ENCODE data around the gene JAK3.

DNA sequence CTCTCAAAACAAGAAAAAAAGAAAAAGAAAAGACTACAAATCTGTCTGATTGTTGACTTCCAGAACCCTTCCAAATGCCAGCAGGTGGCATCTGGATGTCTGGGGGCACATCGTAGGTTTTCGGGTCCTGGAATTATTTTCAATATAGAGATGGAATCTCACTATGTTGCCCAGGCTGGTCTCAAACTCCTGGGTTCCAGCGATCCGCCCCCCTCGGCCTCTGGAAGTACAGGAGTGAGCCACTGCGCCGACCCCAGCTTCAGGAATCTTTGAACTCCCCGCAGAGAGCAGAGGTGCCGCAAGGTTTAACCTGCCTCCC, 53.4 kb downstream of the JAK3 start:
- TF ChIP-seq CTCF (IDR thresholded peaks at IDR 0.05) (no peak), ESRRA (CRISPR knock-in tag; IDR thresholded peaks at IDR 0.05; ENCODE audit: borderline replicate concordance) (no peak), PREB (CRISPR knock-in tag; IDR thresholded peaks at IDR 0.05; ENCODE audit: borderline replicate concordance) (no peak), CREB1 (CRISPR knock-in tag; IDR thresholded peaks at IDR 0.05) (no peak), ZNF121 (CRISPR knock-in tag; IDR thresholded peaks at IDR 0.05) (no peak), FOXK1 (CRISPR knock-in tag; IDR thresholded peaks at IDR 0.05) (no peak), E2F1 (CRISPR knock-in tag; IDR thresholded peaks at IDR 0.05) (no peak)
- TF ChIP-seq, protein P1, sequence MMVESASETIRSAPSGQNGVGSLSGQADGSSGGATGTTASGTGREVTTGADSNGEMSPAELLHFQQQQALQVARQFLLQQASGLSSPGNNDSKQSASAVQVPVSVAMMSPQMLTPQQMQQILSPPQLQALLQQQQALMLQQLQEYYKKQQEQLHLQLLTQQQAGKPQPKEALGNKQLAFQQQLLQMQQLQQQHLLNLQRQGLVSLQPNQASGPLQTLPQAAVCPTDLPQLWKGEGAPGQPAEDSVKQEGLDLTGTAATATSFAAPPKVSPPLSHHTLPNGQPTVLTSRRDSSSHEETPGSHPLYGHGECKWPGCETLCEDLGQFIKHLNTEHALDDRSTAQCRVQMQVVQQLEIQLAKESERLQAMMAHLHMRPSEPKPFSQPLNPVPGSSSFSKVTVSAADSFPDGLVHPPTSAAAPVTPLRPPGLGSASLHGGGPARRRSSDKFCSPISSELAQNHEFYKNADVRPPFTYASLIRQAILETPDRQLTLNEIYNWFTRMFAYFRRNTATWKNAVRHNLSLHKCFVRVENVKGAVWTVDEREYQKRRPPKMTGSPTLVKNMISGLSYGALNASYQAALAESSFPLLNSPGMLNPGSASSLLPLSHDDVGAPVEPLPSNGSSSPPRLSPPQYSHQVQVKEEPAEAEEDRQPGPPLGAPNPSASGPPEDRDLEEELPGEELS (CRISPR knock-in tag; IDR thresholded peaks at IDR 0.05), result no peak
- TF ChIP-seq, protein P2, sequence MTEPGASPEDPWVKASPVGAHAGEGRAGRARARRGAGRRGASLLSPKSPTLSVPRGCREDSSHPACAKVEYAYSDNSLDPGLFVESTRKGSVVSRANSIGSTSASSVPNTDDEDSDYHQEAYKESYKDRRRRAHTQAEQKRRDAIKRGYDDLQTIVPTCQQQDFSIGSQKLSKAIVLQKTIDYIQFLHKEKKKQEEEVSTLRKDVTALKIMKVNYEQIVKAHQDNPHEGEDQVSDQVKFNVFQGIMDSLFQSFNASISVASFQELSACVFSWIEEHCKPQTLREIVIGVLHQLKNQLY (CRISPR knock-in tag; IDR thresholded peaks at IDR 0.05), result no peak

Data from WTC11 (cell line).